Measurements from ENCODE around the gene SH2D3C. TPM values are rescaled to one million over a fixed set of nuclear protein-coding genes. Genes with fewer than 3 reads are reported as not detected.

SH2D3C gene
- total and polyA plus RNA-seq, 10 of the 15 experiments (the other 5 are each of a cell fraction or from before 2014, with no cell fraction given), result 1.2 to 23.5 (median 16.2) TPM

GRCh38 chr9:127776195-127776923 lies 2.1 kb downstream of the SH2D3C start (continued):
- TF ChIP-seq USF2 (IDR thresholded peaks at IDR 0.05; ENCODE audit: borderline replicate concordance, low read depth, low read length) (no peak), ZNF687 (IDR thresholded peaks at IDR 0.05) (no peak), MYC (IDR thresholded peaks at IDR 0.05; ENCODE audit: insufficient read depth, insufficient read length, insufficient replicate concordance, low read length, severe bottlenecking) (peak; percentile 6), CREB1 (IDR thresholded peaks at IDR 0.05; ENCODE audit: low read depth) (no peak), CTCF (IDR thresholded peaks at IDR 0.05 in 2 of 3, conservative IDR thresholded peaks at IDR 0.05 in 1 of 3; ENCODE audit: control insufficient read depth in 2 of 3, extremely low read depth in 1 of 3, insufficient read depth in 1 of 3, low read depth in 3 of 3, low read length in 3 of 3) (0 out of 6 replicates have a peak, but pooled peaks of 1 of the 3 experiments have one; percentile 3), NR2F1 (conservative IDR thresholded peaks at IDR 0.05) (0 out of 2 replicates have a peak, but pooled peaks have one; percentile 37), CREM (IDR thresholded peaks at IDR 0.05; ENCODE audit: low read depth) (no peak), CEBPZ (IDR thresholded peaks at IDR 0.05; ENCODE audit: low read depth, low read length) (no peak), GATAD2B (conservative IDR thresholded peaks at IDR 0.05; ENCODE audit: low read depth) (no peak; the same call in 1 of the 2 replicates), BCL3 (IDR thresholded peaks at IDR 0.05; ENCODE audit: borderline replicate concordance, insufficient read depth, low read depth, low read length, poor library complexity, severe bottlenecking) (peak; percentile 58), ZBTB4 (CRISPR knock-in tag; IDR thresholded peaks at IDR 0.05) (no peak), ESRRA (IDR thresholded peaks at IDR 0.05; ENCODE audit: low read length) (no peak)

Measured in GM12878 (cell line).